Sigmoid colon (tissue), 4 donors: ENCODE results near the gene CDK14.

ENCODE experiments used
- EP300 ChIP-seq, 4 donors: sonication (generic); formaldehyde crosslinking; IDR thresholded peaks; one replicate each; pipeline ENCODE4 v1.6.1; 2017; ENCODE audit warnings: antibody characterized with exemption in 4 of 4
- TF ChIP-seq, protein P1 (sequence below), 4 experiments: fragments of 450-650 bp in 3 of 4; fragments of 200-600 bp in 1 of 4; IDR thresholded peaks; one replicate each; pipeline ENCODE4 v1.5.1; 2016 to 2019; ENCODE audit warnings: antibody characterized with exemption in 4 of 4, mild to moderate bottlenecking in 3 of 4, moderate library complexity in 2 of 4

DNA sequence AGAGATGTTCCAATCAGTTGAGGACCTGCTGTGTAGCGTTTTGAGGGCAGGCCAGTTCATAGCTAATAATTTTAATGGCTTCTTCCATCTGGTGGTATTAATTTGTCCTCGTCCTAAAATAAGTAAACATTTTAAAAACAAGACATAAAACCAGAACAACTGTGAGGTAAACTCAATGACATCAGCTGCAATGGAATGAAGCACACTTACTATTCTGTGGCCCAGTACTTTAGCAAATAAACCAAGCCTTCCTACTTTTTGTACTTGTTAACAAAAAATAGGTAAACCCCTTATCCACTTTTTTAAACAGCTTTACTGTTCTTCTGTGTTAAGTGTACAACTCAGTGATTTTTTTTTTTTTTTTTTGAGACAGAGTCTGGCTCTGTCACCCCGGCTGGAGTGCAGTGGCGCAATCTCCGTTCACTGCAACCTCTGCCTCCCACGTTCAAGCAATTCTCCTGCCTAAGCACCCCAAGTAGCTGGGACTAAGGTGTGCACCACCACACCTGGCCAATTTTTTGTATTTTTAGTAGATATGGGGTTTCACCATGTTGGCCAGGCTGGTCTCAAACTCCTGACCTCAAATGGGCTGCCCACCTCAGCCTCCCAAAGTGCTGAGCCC lies 639.2 kb downstream of the CDK14 start:
- TF ChIP-seq, protein P1, sequence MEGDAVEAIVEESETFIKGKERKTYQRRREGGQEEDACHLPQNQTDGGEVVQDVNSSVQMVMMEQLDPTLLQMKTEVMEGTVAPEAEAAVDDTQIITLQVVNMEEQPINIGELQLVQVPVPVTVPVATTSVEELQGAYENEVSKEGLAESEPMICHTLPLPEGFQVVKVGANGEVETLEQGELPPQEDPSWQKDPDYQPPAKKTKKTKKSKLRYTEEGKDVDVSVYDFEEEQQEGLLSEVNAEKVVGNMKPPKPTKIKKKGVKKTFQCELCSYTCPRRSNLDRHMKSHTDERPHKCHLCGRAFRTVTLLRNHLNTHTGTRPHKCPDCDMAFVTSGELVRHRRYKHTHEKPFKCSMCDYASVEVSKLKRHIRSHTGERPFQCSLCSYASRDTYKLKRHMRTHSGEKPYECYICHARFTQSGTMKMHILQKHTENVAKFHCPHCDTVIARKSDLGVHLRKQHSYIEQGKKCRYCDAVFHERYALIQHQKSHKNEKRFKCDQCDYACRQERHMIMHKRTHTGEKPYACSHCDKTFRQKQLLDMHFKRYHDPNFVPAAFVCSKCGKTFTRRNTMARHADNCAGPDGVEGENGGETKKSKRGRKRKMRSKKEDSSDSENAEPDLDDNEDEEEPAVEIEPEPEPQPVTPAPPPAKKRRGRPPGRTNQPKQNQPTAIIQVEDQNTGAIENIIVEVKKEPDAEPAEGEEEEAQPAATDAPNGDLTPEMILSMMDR (IDR thresholded peaks at IDR 0.05), result no peak
- no peak for TF ChIP-seq EP300 (IDR thresholded peaks at IDR 0.05)
